Amygdala (tissue), 56 donors: ENCODE measurements around the gene MZT2A.
A peak's percentile ranks its signal among the peaks of the same experiment; 100 is the strongest.
"Not testable (repeated sequence)": the region's sequence is repeated elsewhere in the genome, so short reads cannot be mapped to it uniquely, and the experiment has no call there.

ENCODE experiments used
- DNase-seq, 56 donors: peaks; one replicate each; lab custom pipeline; 2025; lab: John Stamatoyannopoulos, UW

Gene MZT2A

DNA sequence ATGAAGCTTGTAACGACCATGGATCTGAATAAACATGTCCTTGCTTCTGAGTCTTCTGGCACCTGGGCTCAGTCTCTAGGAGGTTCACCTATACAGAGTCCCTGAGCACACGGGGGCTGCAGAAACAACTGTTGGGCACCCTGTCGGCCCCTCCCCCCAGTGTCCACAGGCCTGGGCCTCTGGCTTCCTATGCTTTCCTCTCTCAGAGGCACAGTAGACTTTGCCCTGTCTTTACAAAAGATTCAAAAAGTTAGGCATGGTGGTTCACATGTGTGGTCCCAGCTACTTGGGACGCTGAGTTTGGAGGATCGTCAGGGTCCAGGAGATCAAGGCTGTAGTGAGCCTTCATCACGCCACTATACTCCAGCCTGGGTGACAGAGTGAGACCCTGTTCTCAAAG is 29.3 kb upstream of the MZT2A start:
- DNase-seq: not testable (repeated sequence)

DNA sequence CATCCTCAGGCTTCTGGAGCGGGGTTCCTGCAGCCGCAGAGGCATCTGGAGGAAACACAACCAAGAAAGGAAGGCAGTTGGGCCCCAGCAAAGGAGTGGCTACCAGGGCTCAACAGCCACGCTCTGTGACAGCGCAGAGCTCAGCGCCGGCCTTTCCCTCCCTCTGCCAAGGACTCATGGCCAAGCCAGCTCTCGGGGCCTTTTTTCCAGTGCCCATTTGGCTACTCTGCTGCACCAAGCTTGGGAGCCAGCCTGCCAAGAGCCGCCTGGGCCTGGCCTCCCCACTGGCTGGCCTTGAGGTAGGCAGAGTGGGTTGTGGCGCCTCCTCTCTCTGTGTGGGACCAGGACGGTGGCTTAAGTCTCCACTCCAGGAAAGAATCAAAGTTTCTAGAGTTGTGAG is 28.3 kb upstream of the MZT2A start:
- DNase-seq: peak in 11 of 56 donors; percentile 6 to 65 (median 32)

DNA sequence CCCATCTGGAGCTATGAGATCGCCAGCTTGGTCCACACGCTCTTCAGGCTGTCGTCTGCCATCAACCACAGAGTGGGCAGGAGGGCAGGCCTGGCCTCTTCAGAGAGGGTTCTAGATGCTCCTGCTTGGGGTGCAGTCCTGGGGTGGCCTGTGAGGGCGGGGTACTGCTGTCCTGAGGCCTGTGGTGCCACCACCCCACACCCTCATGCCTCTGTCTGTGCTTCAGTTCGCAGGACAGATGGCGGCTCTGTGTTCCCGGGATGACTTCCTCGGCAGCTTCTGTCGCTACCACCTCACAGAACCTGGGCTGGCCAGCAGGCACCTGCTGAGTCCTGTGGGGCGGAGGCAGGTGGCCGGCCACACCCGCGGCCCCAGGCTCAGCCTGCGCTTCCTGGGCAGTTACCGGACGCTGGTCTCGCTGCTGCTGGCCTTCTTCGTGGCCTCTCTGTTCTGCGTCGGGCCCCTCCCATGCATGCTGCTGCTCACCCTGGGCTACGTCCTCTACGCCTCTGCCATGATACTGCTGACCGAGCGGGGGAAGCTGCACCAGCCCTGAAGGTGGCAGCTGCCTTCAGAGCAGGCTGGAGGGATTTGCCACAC is 27.8 kb upstream of the MZT2A start:
- not testable (repeated sequence) for DNase-seq

DNA sequence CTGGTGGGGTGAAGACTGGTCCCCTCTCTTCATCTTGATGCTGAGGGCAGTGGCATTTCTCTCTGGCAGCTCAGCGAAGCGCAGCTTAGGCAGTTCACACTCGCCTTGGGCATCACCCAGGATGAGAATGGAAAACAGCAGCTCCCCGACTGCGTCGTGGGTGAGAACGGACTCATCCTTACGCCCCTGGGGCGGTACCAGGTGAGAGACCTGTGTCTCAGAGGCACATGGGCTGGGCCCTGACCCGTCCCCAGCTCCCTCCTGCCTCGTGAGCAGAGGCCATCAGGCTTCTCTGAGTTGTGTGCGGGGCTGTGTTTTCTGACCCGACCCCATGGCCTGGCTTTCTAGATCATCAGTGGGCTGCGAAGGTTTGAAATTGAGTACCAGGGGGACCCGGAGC is 27.3 kb upstream of the MZT2A start:
- no peak for DNase-seq

- DNase-seq: not testable (repeated sequence)
Observed at GRCh38 chr2:131518531-131518930, 26.3 kb upstream of the MZT2A start.

DNA sequence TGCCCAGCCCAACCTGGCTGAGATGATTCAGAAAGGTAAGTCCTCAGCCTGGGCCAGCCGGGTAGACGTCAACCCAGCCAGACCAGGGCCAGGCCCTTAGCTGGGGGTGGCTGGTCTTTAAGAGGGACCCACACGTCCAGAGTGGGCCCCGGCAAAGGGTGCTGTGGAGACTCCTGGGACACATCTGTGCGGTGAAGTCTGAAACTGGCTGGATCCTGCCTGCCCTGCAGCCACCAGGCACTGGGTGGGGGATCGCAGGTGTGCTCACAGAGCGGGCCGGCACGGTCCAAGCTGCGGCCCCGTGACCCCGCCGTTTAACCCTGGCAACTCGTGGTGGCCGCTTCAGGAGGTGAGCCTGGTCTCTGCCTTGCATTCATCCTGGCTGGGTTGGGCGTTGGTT is 25.7 kb upstream of the MZT2A start:
- not testable (repeated sequence) for DNase-seq

DNA sequence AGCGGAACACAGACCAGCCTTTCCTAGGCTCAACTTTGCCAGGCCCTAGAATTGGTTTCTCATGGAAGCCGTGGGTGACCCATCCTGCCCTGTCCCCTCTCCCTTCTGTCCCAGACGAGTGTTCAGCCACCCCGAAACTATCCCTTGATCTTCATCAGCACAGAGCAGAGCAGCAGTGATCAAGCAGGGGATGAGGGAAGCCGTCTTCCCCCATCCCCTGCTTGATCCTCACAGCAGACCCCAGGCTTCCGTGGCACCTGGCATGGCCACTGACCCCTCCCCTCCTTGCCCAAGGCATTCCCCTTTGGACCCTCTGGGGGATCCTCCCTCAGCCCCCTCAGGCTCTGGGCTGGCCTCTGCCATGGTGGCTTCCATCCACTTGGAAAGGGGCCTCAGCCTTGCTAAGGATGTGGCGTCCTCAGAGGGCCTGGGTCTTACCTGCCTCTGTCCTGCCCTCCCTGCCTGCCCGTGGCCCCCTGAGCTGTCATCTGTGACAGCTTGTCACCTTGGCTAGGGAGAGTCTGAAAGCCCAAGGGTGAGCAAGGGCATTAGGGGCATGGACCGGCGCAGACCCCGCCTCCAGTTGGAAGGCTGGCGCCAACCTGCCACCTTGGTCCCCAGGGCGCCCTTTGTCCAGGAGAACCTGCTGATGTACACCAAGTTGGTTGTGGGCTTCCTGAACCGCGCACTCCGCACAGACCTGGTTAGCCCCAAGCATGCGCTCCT is 25.1 kb upstream of the MZT2A start:
- DNase-seq: no peak

- not testable (repeated sequence) for DNase-seq
Observed at GRCh38 chr2:131516621-131517020, 24.4 kb upstream of the MZT2A start.

GRCh38 chr2:131516011-131516410 is 23.8 kb upstream of the MZT2A start:
- DNase-seq: no peak

GRCh38 chr2:131515235-131515634 is 23.0 kb upstream of the MZT2A start:
- DNase-seq: not testable (repeated sequence)

- DNase-seq: not testable (repeated sequence)
Observed at GRCh38 chr2:131514408-131515166, 22.4 kb upstream of the MZT2A start.

- peak in 3 of 56 donors; percentile 23 to 45 (median 23) for DNase-seq
Observed at GRCh38 chr2:131511969-131512870, 20.0 kb upstream of the MZT2A start.

DNA sequence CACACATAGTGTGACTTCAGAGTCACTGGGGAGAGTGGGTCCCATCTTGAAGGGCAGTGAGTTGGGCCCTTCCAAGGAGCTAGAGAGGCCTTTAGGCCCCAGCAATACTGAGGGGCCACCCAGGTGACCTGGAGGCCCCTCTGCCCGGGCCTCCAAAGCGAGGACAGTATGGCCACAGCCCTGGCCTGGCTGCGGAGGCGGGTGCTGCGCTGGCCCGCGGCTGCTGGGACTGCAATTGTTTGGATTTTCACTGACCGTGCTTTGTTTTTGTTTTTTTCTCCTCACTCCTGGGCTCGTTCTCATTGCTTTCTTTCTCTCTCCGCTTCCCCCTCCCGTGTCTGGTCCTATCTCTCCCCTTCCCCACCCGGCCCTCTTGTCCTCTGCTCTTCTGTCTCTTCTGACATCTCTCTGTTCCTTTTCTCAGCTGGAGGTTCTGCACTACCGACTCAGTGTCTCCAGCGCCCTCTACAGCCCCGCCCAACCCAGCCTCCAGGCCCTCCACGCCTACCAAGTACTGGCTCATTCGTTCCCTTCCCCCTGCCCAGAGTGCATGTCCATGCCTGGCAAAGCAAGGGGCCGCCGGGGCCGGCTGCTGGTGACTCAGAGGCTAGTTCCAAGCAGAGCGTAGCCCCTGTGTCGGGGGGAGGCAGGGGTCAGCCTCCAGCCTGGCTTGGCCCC is 19.2 kb upstream of the MZT2A start:
- not testable (repeated sequence) for DNase-seq

DNA sequence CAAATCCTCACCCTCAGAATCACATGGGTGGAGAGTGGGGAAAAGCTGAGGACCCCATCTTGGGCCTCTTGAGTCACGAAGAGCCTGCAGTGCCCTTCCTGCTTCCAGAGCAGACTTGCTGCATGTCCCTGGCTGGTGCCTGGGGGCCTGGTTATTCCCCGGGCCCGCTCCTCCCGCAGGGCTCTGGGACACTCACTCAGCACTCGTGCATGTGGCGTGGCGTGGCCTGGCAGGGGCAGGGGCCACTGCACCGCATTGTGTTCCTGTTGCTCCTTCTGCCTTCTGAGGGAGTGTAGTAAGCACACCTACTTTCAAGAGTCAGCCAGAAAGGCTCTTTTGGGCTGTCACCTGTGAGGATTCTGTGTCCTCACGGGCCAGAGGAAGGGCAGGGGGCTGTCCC is 17.4 kb upstream of the MZT2A start:
- no peak for DNase-seq

DNA sequence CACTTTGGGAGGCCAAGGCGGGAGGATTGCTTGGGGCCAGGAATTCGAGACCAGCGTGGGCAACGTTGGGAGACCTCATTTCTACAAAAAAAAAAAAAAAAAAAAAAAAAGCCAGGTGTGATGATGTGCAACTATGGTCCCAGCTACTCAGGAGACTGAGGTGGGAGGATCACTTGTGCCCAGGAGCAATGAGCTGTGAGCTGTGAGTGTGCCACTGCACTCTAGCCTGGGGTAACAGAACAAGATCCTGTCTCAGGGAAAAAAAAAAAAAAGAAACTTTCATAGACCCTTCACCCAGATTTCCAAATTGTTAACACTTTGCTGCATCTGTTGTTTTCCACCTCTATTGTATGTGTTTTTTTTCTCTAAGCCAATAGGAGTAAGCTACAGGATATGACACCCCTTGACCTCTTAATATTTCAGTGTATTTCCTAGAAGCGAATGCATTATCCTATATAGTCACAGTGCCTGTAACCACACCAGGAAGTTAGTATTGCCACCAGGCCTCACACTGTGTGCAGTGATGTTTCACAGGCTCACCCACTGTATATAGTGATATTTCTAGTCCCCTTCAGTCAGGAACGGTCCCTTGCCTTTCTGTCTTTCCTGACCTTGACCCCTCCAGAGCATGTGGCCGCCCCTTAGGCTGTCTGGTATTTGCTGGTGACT is 12.0 kb upstream of the MZT2A start:
- DNase-seq: not testable (repeated sequence)

DNA sequence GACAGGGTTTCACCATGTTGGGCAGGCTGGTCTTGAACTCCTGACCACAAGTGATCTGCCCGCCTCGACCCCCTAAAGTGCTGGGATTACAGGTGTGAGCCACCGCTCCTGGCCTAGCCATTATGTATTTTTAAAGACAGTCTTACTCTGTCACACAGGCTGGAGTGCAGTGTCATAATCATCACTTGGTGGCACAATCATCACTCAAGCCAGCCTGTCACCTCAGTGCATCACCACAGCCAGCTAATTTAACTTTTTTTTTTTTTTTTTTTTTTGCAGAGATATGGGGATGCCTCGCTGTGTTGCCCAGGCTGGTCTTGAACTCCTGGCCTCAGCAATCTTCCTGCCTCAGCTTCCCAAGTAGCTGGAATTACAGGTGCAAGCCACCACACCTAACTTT is 11.4 kb upstream of the MZT2A start:
- not testable (repeated sequence) for DNase-seq

- DNase-seq: not testable (repeated sequence)
Observed at GRCh38 chr2:131498321-131498973, 6.2 kb upstream of the MZT2A start.

GRCh38 chr2:131495506-131495905 is 3.3 kb upstream of the MZT2A start:
- not testable (repeated sequence) for DNase-seq
